MCF 10A (cell line): ENCODE results near the gene SPAG6. TPM values are rescaled to one million over a fixed set of nuclear protein-coding genes. Genes with fewer than 3 reads are reported as not detected.

ENCODE experiments used
- BruUV-seq: library from RNA; stranded (reverse); fragments of 400-500 nt; replicated peaks from 2 replicates; lab custom pipeline; 2021; lab: Mats Ljungman, UMichigan
- CTCF ChIA-PET: fragments of 300-600 bp; sonication (Branson Sonifier 250); formaldehyde crosslinking; extraction: SDS; loops from one replicate; lab custom pipeline; 2021; ENCODE audit warnings: antibody characterized with exemption, inconsistent platforms; lab: Yijun Ruan, JAX
- POLR2A ChIA-PET: fragments of 300-600, 350-650 bp; sonication (Branson Sonifier 250); formaldehyde crosslinking; extraction: SDS; loops from one replicate; lab custom pipeline; 2020; ENCODE audit warnings: antibody characterized with exemption, inconsistent platforms; lab: Yijun Ruan, JAX
- DNase-seq: peaks from one replicate; pipeline ENCODE4 v3.0.0-alpha.2; 2018; ENCODE audit not compliant: unreplicated experiment
- H3K27ac Mint-ChIP-seq: one replicate; pipeline ENCODE4 v1.8.0; 2022; ENCODE audit warnings: mild to moderate bottlenecking, low read depth, mixed read lengths; ENCODE audit not compliant: unreplicated experiment
- H3K27me3 Mint-ChIP-seq: one replicate; pipeline ENCODE4 v1.8.0; 2022; ENCODE audit warnings: mixed read lengths; ENCODE audit not compliant: insufficient read depth, unreplicated experiment
- H3K36me3 Mint-ChIP-seq: one replicate; pipeline ENCODE4 v1.8.0; 2022; ENCODE audit warnings: mild to moderate bottlenecking, moderate library complexity, mixed read lengths; ENCODE audit not compliant: insufficient read depth, unreplicated experiment
- H3K4me1 Mint-ChIP-seq: one replicate; pipeline ENCODE4 v1.8.0; 2022; ENCODE audit warnings: mixed read lengths; ENCODE audit not compliant: insufficient read depth, unreplicated experiment
- H3K4me3 Mint-ChIP-seq: one replicate; pipeline ENCODE4 v1.8.0; 2022; ENCODE audit warnings: mild to moderate bottlenecking, moderate library complexity, mixed read lengths; ENCODE audit not compliant: unreplicated experiment
- H3K9me3 Mint-ChIP-seq: one replicate; pipeline ENCODE4 v1.8.0; 2022; ENCODE audit warnings: mixed read lengths; ENCODE audit not compliant: unreplicated experiment
- intact Hi-C: fragments of 100-400 bp; cut with micrococcal nuclease; formaldehyde crosslinking; loops from 2 replicates; pipeline ENCODE4 v1.14.1; 2022
- total RNA-seq: library from RNA; stranded (reverse); gene quantifications from 2 replicates; pipeline ENCODE4 v1.2.3, GENCODE V29; 2022
- TF ChIP-seq, protein P1 (sequence below): fragments of 200-600 bp; IDR thresholded peaks from one replicate; pipeline ENCODE4 v1.8.0; 2022; ENCODE audit warnings: antibody characterized with exemption, mild to moderate bottlenecking; ENCODE audit not compliant: unreplicated experiment

The SPAG6 gene
- total RNA-seq, 1 experiment from 2014 or later, result not detected

DNA sequence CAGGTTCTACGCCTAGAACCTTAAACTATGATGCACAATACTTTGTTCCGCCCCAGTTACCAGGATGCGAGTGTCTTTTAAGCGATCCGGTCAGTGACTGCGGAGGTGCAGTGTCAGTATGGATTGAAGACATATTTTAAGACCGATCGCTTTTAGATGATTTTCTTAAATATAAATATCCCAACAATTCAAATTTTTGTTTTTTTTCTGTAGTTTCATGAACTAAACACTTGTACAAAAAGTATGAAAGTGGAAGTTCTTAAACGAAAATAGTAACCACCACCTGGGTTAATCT lies 28.3 kb upstream of the SPAG6 start:
- peaks cover under 1% of the 10 kb centered on the region for H3K27me3 Mint-ChIP-seq
- peak overlapping the region; percentile 85 for H3K4me3 Mint-ChIP-seq
- peaks cover 16% of the 10 kb centered on the region for H3K4me1 Mint-ChIP-seq
- peaks cover 1% of the 10 kb centered on the region for H3K36me3 Mint-ChIP-seq
- peak; percentile 56 for DNase-seq
- TF ChIP-seq, protein P1, sequence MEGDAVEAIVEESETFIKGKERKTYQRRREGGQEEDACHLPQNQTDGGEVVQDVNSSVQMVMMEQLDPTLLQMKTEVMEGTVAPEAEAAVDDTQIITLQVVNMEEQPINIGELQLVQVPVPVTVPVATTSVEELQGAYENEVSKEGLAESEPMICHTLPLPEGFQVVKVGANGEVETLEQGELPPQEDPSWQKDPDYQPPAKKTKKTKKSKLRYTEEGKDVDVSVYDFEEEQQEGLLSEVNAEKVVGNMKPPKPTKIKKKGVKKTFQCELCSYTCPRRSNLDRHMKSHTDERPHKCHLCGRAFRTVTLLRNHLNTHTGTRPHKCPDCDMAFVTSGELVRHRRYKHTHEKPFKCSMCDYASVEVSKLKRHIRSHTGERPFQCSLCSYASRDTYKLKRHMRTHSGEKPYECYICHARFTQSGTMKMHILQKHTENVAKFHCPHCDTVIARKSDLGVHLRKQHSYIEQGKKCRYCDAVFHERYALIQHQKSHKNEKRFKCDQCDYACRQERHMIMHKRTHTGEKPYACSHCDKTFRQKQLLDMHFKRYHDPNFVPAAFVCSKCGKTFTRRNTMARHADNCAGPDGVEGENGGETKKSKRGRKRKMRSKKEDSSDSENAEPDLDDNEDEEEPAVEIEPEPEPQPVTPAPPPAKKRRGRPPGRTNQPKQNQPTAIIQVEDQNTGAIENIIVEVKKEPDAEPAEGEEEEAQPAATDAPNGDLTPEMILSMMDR, result no peak
- ChIA-PET POLR2A (interaction anchor here (0.6 to 8.0 kb wide), 25 partner anchors 10 to 796 kb away, joined by 3 to 239 read pairs (median 5); partner anchors contain the start of genes DNAJC1 and SKIDA1), CTCF (interaction anchor here (0.7 to 1.9 kb wide), 4 partner anchors 306 to 821 kb away, joined by 3 to 15 read pairs (median 4); no protein-coding TSS in a partner anchor)
- H3K27ac Mint-ChIP-seq, result peak overlapping the region; percentile 84
- TSS peak; percentile 39 for BruUV-seq
- no peaks in the 10 kb centered on the region for H3K9me3 Mint-ChIP-seq
- intact Hi-C loops, result loop anchor here (2.0 to 5.0 kb wide), 2 partner anchors 110 to 314 kb away; partner anchors contain the start of gene DNAJC1

DNA sequence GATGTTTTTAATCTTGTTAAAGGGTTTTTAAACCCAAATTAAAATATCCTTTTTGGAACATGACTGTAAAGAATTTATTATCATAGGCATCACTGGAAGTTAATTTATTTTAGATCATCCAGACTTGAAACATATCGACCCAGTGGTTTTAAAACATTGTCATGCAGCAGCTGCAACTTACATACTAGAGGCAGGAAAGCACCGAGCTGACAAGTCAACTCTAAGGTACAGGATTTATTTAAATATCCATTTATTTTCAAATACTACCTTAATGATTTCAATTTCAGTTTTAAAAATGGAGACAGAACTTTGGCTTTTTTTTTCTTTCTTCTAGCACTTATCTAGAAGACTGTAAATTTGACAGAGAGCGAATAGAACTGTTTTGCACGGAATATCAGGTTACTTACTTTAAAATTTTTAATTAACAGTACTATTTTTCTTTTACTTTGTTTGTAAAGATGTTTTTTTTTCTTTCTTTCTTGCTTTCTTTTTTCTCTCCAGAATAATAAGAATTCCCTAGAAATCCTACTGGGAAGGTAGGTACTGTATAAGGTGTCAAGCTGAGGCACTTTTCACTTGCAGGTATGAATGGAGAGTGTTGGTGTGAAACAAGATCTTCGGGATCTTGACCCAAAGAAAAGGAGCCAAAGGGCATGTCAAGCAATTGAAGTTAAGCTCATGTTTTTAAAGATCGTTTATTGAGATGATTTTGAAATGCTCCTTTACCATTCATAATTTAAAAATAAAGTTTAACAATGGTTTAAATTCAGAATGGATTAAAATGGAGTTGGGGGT lies 27.3 kb upstream of the SPAG6 start:
- Mint-ChIP-seq H3K4me1 (peaks cover 23% of the 10 kb centered on the region), H3K27ac (no peak overlapping the region), H3K27me3 (peaks cover 10% of the 10 kb centered on the region), H3K9me3 (no peaks in the 10 kb centered on the region), H3K4me3 (peak overlapping the region; percentile 85), H3K36me3 (peaks cover 4% of the 10 kb centered on the region)
- intact Hi-C loops, result loop anchor here (2.0 to 5.0 kb wide), 2 partner anchors 109 to 315 kb away; partner anchors contain the start of gene DNAJC1
- no peak for DNase-seq
- BruUV-seq, result no TSS peak
- TF ChIP-seq, protein P1, result no peak
- CTCF ChIA-PET, result interaction anchor here (0.6 to 0.7 kb wide), 3 partner anchors 22 to 307 kb away, joined by 3 to 4 read pairs (median 4); no protein-coding TSS in a partner anchor
- POLR2A ChIA-PET, result interaction anchor here (0.6 to 8.0 kb wide), 10 partner anchors 9 to 792 kb away, joined by 3 to 239 read pairs (median 4); partner anchors contain the start of genes DNAJC1 and SKIDA1

DNA sequence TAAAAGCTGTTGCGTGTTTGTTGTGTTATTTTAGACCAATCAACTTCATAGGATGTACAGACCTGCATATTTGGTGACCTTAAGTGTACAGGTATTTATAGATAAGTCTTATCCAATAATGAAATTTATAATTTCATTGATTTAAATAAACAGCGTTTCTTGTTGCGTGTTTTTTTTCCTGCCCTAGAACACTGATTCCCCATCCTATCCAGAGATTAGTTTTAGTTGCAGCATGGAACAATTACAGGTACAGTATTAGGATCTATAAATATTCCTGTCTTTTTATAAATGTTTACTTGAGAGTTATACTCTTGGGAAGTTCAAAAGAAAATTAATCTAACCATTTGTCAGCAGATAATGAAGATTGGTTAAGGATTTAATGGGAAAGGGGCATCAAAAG lies 26.5 kb upstream of the SPAG6 start:
- peaks cover 11% of the 10 kb centered on the region for H3K27me3 Mint-ChIP-seq
- CTCF ChIA-PET, result interaction anchor here (0.9 to 1.4 kb wide), 2 partner anchors 325 to 328 kb away, joined by 3 to 4 read pairs; no protein-coding TSS in a partner anchor
- intact Hi-C loops, result loop anchor here (5.0 kb wide), 1 partner anchor 109 kb away; no protein-coding TSS in a partner anchor

More for the DNA sequence above, 26.5 kb upstream of the SPAG6 start:
- DNase-seq, result no peak
- Mint-ChIP-seq H3K4me1 (peaks cover 23% of the 10 kb centered on the region), H3K9me3 (no peaks in the 10 kb centered on the region), H3K27ac (no peak overlapping the region), H3K36me3 (peaks cover 4% of the 10 kb centered on the region), H3K4me3 (peak overlapping the region; percentile 85)
- BruUV-seq, result no TSS peak
- TF ChIP-seq, protein P1, result no peak
- POLR2A ChIA-PET, result interaction anchor here (0.5 to 8.0 kb wide), 6 partner anchors 88 to 1057 kb away, joined by 3 to 239 read pairs (median 32); partner anchors contain the start of gene DNAJC1
